HG03575 (cell line): Measurements from ENCODE around the gene ALOX5.
"Not testable (repeated sequence)": the region's sequence is repeated elsewhere in the genome, so short reads cannot be mapped to it uniquely, and the experiment has no call there.

Source experiments
- ATAC-seq: cut with Tn5 transposase; IDR thresholded peaks from one replicate; pipeline ENCODE4 v1.9.1; 2021; ENCODE audit not compliant: unreplicated experiment, insufficient number of reproducible peaks, low FRiP score; ENCODE audit errors: extremely low read depth

The ALOX5 gene

GRCh38 chr10:45372251-45372951 lies 1.6 kb upstream of the ALOX5 start:
- no peak for ATAC-seq

- ATAC-seq: no peak
These were observed 927 bp upstream of the ALOX5 start for GRCh38 chr10:45373003-45373575.

GRCh38 chr10:45374350-45375052 lies 485 bp downstream of the ALOX5 start:
- no peak for ATAC-seq

GRCh38 chr10:45375101-45375500 lies 1.1 kb downstream of the ALOX5 start:
- no peak for ATAC-seq

- ATAC-seq: no peak
These were observed 1.8 kb downstream of the ALOX5 start for GRCh38 chr10:45375716-45376231.

GRCh38 chr10:45376371-45376801 lies 2.4 kb downstream of the ALOX5 start:
- no peak for ATAC-seq

GRCh38 chr10:45377321-45377720 lies 3.3 kb downstream of the ALOX5 start:
- no peak for ATAC-seq

GRCh38 chr10:45377858-45378257 lies 3.8 kb downstream of the ALOX5 start:
- ATAC-seq: no peak

- no peak for ATAC-seq
These were observed 5.1 kb downstream of the ALOX5 start for GRCh38 chr10:45378914-45379726.

GRCh38 chr10:45379891-45380540 lies 6.0 kb downstream of the ALOX5 start:
- no peak for ATAC-seq

GRCh38 chr10:45380903-45381620 lies 7.0 kb downstream of the ALOX5 start:
- no peak for ATAC-seq

GRCh38 chr10:45382591-45382990 lies 8.6 kb downstream of the ALOX5 start:
- ATAC-seq: no peak

- no peak for ATAC-seq
These were observed 9.8 kb downstream of the ALOX5 start for GRCh38 chr10:45383682-45384330.

- no peak for ATAC-seq
These were observed 12.6 kb downstream of the ALOX5 start for GRCh38 chr10:45386657-45387056.

GRCh38 chr10:45387096-45387893 lies 13.3 kb downstream of the ALOX5 start:
- ATAC-seq: no peak

- ATAC-seq: not testable (repeated sequence)
These were observed 15.7 kb downstream of the ALOX5 start for GRCh38 chr10:45389671-45390070.

GRCh38 chr10:45391636-45392035 lies 17.6 kb downstream of the ALOX5 start:
- not testable (repeated sequence) for ATAC-seq
